ENCODE results near the gene TTLL9.

The TTLL9 gene

GRCh38 chr20:31843881-31844280 lies 26.6 kb upstream of the TTLL9 start:
- DNase-seq (ENCODE audit: extremely low read depth, low read depth) = no peak
- TF ChIP-seq CTCF (IDR thresholded peaks at IDR 0.05; ENCODE audit: low read depth, low read length) = no peak

GRCh38 chr20:31844737-31845299 lies 25.6 kb upstream of the TTLL9 start:
- DNase-seq (ENCODE audit: extremely low read depth, low read depth) = no peak
- TF ChIP-seq CTCF (IDR thresholded peaks at IDR 0.05; ENCODE audit: low read depth, low read length) = no peak

- no peak for TF ChIP-seq CTCF (IDR thresholded peaks at IDR 0.05; ENCODE audit: low read depth, low read length)
- no peak for DNase-seq (ENCODE audit: extremely low read depth, low read depth)
Observed at GRCh38 chr20:31845300-31845863, 25.1 kb upstream of the TTLL9 start, which contains the start of gene FOXS1. Gene FOXS1, minus strand, starts transcription at chr20:31845604. Its CDS starts 62 bp downstream, at chr20:31845542.

GRCh38 chr20:31846793-31847138 lies 23.7 kb upstream of the TTLL9 start:
- DNase-seq (ENCODE audit: extremely low read depth, low read depth) = no peak
- TF ChIP-seq CTCF (IDR thresholded peaks at IDR 0.05; ENCODE audit: low read depth, low read length) = no peak

GRCh38 chr20:31848088-31848999 lies 22.1 kb upstream of the TTLL9 start:
- TF ChIP-seq CTCF (IDR thresholded peaks at IDR 0.05; ENCODE audit: low read depth, low read length) = no peak
- DNase-seq (ENCODE audit: extremely low read depth, low read depth) = no peak

- TF ChIP-seq CTCF (IDR thresholded peaks at IDR 0.05; ENCODE audit: low read depth, low read length) = no peak
- no peak for DNase-seq (ENCODE audit: extremely low read depth, low read depth)
Observed at GRCh38 chr20:31849306-31849930, 21.0 kb upstream of the TTLL9 start.

Data from AG09319 (cell line).